A673 (cell line): ENCODE data around the gene SLC12A6. TPM values are rescaled to one million over a fixed set of nuclear protein-coding genes. Genes with fewer than 3 reads are reported as not detected.
A peak's percentile ranks its signal among the peaks of the same experiment; 100 is the strongest.

Experiments
- BruUV-seq: library from RNA; stranded (reverse); fragments of 400-500 nt; replicated peaks from 2 replicates; lab custom pipeline; 2021; lab: Mats Ljungman, UMichigan
- CTCF ChIA-PET: fragments of 300-600 bp; sonication (Branson Sonifier 250); formaldehyde crosslinking; loops from one replicate; lab custom pipeline; 2022; ENCODE audit warnings: antibody characterized with exemption; lab: Charles Lee
- POLR2A ChIA-PET: fragments of 300-600 bp; sonication (Branson Sonifier 250); formaldehyde crosslinking; loops from one replicate; lab custom pipeline; 2022; ENCODE audit warnings: antibody characterized with exemption; ENCODE audit not compliant: low non-redundant PET; lab: Charles Lee
- DNase-seq: peaks from one replicate; pipeline ENCODE4 v3.0.0-alpha.2; 2015; ENCODE audit warnings: low spot score
- H3K27ac ChIP-seq: fragments of 200-600 bp; sonication (generic); 2 replicates; pipeline ENCODE4 v1.5.1; 2016; ENCODE audit warnings: mixed run types, low read depth, mild to moderate bottlenecking, mixed read lengths, antibody characterized with exemption, low read length; ENCODE audit not compliant: poor library complexity, severe bottlenecking
- H3K27me3 ChIP-seq: fragments of 200-600 bp; sonication (generic); replicated peaks from 2 replicates; pipeline ENCODE4 v1.6.1; 2017; ENCODE audit warnings: mixed run types, low read depth, mild to moderate bottlenecking, mixed read lengths, antibody characterized with exemption, low read length; ENCODE audit not compliant: insufficient read depth, poor library complexity
- H3K36me3 ChIP-seq: fragments of 200-600 bp; sonication (generic); 2 replicates; pipeline ENCODE4 v1.6.1; 2016; ENCODE audit warnings: mixed run types, mild to moderate bottlenecking, mixed read lengths, antibody characterized with exemption, low read length; ENCODE audit not compliant: insufficient read depth, poor library complexity, severe bottlenecking
- H3K4me1 ChIP-seq: fragments of 200-600 bp; sonication (generic); 2 replicates; pipeline ENCODE4 v1.6.1; 2017; ENCODE audit warnings: mixed run types, mild to moderate bottlenecking, mixed read lengths, antibody characterized with exemption, low read length; ENCODE audit not compliant: insufficient read depth, poor library complexity, severe bottlenecking
- H3K4me3 ChIP-seq: fragments of 200-600 bp; sonication (generic); 2 replicates; pipeline ENCODE4 v1.5.1; 2016; ENCODE audit warnings: low read depth, mixed run types, mild to moderate bottlenecking, mixed read lengths, low read length; ENCODE audit not compliant: poor library complexity, severe bottlenecking
- H3K9me3 ChIP-seq: fragments of 200-600 bp; sonication (generic); 2 replicates; pipeline ENCODE4 v1.6.1; 2016; ENCODE audit warnings: mixed run types, low read depth, mild to moderate bottlenecking, mixed read lengths, antibody characterized with exemption, low read length; ENCODE audit not compliant: poor library complexity, severe bottlenecking
- CTCF ChIP-seq: fragments of 300-800, 200-600 bp; sonication (generic); conservative IDR thresholded peaks from 2 replicates; pipeline ENCODE4 v1.5.1; 2017; ENCODE audit warnings: low read depth, mild to moderate bottlenecking, antibody characterized with exemption, low read length, moderate library complexity, mixed read lengths
- EZH2 ChIP-seq: fragments of 200-600 bp; sonication (generic); IDR thresholded peaks from 2 replicates; pipeline ENCODE4 v1.6.1; 2017; ENCODE audit warnings: borderline replicate concordance, low read depth, mild to moderate bottlenecking, mixed read lengths, antibody characterized with exemption, low read length; ENCODE audit not compliant: poor library complexity, severe bottlenecking
- intact Hi-C: fragments of 100-400 bp; cut with micrococcal nuclease; formaldehyde crosslinking; loops from one replicate; pipeline ENCODE4 v1.10.0; 2022; ENCODE audit not compliant: unreplicated experiment
- total RNA-seq: library from RNA; stranded (reverse); gene quantifications from 2 replicates; pipeline ENCODE4 v1.2.3, GENCODE V29; 2021

SLC12A6 gene
- total RNA-seq, 1 experiment from 2014 or later: 17.2 TPM

GRCh38 chr15:34336991-34337556 lies 507 bp downstream of the SLC12A6 start:
- intact Hi-C loops: no loop called here
- Histone ChIP-seq H3K36me3 (peaks cover 35% of the 10 kb centered on the region), H3K9me3 (no peaks in the 10 kb centered on the region), H3K27ac (peak overlapping the region; percentile 71), H3K27me3 (no peaks in the 10 kb centered on the region), H3K4me1 (peaks cover 32% of the 10 kb centered on the region), H3K4me3 (peak overlapping the region; percentile 63)
- ChIA-PET CTCF (interaction anchor here (1.4 kb wide), 1 partner anchor 30 kb away, joined by 5 read pairs; the partner anchor contains the start of gene LPCAT4), POLR2A (interaction anchor here (0.7 kb wide), 1 partner anchor 14 kb away, joined by 5 read pairs; no protein-coding TSS in a partner anchor)
- no peak for DNase-seq
- BruUV-seq: no TSS peak
- TF ChIP-seq EZH2 (no peak), CTCF (no peak)

- ChIA-PET POLR2A (no interaction called here), CTCF (interaction anchor here (1.4 kb wide), 1 partner anchor 31 kb away, joined by 5 read pairs; the partner anchor contains the start of gene LPCAT4)
- no TSS peak for BruUV-seq
- Histone ChIP-seq H3K36me3 (peaks cover 28% of the 10 kb centered on the region), H3K4me3 (peak overlapping the region; percentile 63), H3K27me3 (no peaks in the 10 kb centered on the region), H3K27ac (no peak overlapping the region), H3K4me1 (peaks cover 26% of the 10 kb centered on the region), H3K9me3 (no peaks in the 10 kb centered on the region)
- no peak for TF ChIP-seq EZH2
- TF ChIP-seq CTCF: no peak
- no peak for DNase-seq
- intact Hi-C loops: no loop called here
These were observed 1.2 kb downstream of the SLC12A6 start for GRCh38 chr15:34336231-34336990.

GRCh38 chr15:34335176-34336032 lies 2.2 kb downstream of the SLC12A6 start:
- ChIA-PET CTCF (no interaction called here), POLR2A (no interaction called here)
- Histone ChIP-seq H3K9me3 (no peaks in the 10 kb centered on the region), H3K27me3 (no peaks in the 10 kb centered on the region), H3K27ac (no peak overlapping the region), H3K4me3 (no peak overlapping the region), H3K4me1 (peaks cover 24% of the 10 kb centered on the region), H3K36me3 (peaks cover 20% of the 10 kb centered on the region)
- intact Hi-C loops: no loop called here
- no TSS peak for BruUV-seq
- DNase-seq: peak; percentile 39
- TF ChIP-seq CTCF (no peak), EZH2 (no peak)
